HG02798 (cell line): ENCODE measurements around the gene CHD9NB.
A peak's percentile ranks its signal among the peaks of the same experiment; 100 is the strongest.

Experiments
- ATAC-seq: cut with Tn5 transposase; IDR thresholded peaks from one replicate; pipeline ENCODE4 v1.9.1; 2021; ENCODE audit warnings: mild to moderate bottlenecking; ENCODE audit not compliant: unreplicated experiment, poor library complexity

The CHD9NB gene

GRCh38 chr16:53052519-53053501 lies at the start of gene CHD9NB:
Gene CHD9NB (minus strand): TSS chr16:53052897. CDS start chr16:53044158, 8,739 bp downstream.
- ATAC-seq, result peak; percentile 24

DNA sequence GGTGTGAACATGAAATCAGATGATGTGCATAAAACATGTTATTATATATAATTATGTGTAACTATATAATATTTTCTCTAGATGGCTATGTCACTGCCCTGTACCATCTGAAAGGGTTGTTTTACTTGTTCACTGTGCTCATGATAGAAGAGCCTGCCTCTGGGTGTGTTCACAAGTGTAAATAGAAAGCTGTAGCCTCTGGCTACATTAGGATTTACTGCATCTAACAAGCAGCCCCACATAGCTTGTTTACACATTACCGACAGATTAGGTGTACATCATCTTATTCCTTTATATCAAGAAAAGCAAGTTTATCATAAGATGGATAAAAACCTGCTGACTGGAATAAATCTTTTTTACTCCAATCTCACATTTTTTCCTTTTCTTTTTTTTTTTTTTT lies 48.2 kb upstream of the CHD9NB start:
- ATAC-seq, result no peak

GRCh38 chr16:53100131-53100748 lies 47.5 kb upstream of the CHD9NB start:
- no peak for ATAC-seq

DNA sequence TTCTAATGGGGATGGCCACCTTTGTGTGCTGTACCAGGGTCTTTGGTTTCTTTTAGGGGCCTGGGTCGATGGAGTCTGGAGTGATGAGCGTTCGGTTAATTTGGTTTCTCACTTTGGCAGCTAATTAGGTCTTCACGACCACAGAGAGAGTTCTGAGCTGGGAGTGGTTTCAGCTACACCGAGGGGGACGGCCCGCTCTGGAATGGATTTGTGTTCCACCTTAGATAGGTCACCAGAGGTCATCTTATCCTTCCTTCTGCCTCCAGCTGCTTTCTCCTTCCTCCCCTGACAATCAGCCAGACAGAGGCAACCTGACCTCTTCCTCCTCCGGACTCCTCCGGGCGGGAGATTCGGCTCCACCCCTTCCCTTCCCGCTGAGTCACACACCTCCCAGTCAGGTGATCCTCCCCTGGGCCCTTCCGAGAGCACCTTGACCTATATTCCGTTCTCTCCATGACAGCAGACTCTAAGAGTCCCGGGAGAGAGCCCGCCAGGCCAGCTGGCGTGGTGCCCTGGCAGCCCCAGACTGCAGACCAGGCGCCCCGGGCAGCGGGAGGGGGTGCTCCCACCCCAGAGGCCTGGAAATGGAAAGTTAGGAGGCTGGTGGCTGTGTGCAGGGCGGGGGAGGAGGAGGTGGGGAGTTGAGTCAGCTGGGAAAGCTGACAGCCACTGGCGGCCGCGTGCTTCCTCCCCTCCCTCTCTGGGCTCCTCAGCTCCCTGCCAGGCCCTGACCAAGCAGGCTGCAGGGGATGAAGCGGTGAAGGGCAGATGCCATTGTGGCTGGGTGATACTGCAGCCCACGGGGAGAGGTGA lies 46.8 kb upstream of the CHD9NB start:
- ATAC-seq, result peak; percentile 57

GRCh38 chr16:53098526-53099317 lies 46.0 kb upstream of the CHD9NB start:
- peak; percentile 69 for ATAC-seq

DNA sequence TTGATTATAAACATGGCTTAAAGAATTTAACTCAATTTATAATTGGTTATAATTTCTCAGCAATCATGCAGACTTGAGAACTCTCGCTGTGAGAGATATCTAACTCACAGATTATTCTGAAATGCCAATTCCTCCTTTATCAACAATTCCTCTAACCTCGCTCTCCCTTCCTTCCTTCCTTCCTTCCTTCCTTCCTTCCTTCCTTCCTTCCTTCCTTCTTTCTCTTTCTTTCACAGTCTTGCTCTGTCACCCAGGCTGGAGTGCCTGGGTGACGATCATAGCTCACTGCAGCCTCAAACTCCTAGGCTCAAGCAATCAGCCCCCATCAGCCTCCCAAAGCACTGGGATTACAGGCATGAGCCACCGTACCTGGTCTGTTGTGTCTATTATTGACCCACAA lies 44.5 kb upstream of the CHD9NB start:
- no peak for ATAC-seq

DNA sequence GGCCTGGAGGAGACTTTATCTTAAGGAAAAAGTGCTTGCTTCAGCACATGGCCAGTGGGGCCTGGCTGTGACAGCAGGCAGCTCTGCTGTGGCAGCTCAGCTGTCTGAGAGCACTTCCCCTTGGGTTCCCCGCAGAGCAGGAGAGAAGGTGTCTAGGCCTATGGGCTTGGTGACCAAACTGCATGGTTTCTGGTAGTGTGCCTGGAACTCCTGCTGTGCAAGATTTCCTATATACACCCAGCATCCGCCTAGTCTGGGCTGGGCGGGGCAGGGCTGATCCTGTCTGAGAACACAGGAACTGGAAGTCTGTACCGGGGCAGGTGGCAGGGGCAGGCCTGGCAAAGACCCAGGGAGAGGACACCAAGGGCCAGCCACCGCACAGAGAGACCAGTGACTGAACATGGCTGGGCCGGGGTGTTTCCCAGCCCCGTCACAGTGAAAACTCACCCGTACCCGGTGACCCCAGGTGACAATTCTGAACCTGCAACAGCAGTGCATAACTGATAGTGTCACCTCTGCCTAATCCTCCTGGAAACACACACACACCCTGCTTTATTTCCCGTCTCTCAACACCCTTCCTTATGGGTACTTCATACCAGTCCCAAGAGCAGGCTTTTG lies 41.4 kb upstream of the CHD9NB start:
- peak; percentile 49 for ATAC-seq

GRCh38 chr16:53093162-53093744 lies 40.6 kb upstream of the CHD9NB start:
- ATAC-seq, result no peak

DNA sequence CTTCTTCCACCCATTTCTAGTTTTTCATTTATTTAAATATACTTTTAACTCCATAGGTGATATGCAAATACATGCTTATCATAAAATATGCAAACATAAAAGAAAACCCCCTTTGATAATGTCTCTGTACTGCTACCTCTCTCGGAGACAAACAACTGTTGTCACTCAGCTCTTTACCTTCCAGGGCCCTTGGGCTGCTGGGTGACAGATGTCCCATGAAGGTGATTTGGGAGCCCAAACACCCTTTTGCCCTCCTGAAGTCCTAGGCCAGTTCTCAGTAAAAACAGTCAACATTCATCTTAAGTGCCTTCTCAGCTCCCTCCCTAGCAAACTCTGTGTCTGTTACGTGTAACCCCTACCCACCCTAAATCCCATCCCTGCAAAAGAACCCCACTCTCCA lies 39.6 kb upstream of the CHD9NB start:
- ATAC-seq, result no peak

GRCh38 chr16:53091466-53092211 lies 38.9 kb upstream of the CHD9NB start:
- peak; percentile 59 for ATAC-seq

DNA sequence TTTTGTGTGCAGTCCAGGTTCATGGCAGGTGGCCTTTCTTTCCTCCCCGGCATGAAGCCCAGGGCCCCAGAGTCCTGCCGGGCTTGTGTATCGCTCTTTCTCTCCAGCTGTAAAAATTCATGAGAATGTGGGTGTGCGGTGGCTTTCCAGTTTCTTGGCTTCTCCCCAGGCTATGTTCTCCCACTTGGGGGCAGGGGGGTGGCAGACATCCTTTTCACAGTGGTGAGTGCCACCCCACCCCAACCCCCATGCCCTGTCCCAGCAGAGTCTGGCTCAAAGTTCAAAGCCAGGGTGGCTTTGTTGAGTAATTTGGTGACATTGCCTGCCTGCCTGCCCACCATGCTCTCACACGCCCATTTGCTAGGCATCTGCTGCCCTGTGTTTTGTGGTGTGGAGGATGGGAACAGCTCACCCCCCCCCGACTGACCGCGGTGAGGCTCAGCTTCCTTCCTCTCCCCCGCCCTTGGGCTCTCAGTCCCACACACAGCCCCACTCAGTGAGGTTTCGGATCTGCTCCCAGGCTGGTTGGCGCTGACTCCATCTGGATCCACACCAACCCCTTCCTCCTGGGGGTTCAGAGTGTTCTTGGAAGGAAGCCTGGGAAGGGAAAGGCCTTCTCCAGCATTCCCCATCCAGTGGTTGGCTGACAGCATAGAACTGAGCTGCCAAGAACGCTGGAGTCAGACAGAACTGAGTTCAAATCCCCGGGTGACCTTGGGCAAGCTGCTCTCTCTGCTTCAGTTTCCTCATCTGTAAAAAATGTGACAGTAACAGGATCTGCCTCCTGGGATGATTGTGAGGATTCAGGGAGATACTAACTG lies 38.1 kb upstream of the CHD9NB start:
- peak; percentile 71 for ATAC-seq

- ATAC-seq, result no peak
Observed at GRCh38 chr16:53090286-53090590, 37.5 kb upstream of the CHD9NB start.

DNA sequence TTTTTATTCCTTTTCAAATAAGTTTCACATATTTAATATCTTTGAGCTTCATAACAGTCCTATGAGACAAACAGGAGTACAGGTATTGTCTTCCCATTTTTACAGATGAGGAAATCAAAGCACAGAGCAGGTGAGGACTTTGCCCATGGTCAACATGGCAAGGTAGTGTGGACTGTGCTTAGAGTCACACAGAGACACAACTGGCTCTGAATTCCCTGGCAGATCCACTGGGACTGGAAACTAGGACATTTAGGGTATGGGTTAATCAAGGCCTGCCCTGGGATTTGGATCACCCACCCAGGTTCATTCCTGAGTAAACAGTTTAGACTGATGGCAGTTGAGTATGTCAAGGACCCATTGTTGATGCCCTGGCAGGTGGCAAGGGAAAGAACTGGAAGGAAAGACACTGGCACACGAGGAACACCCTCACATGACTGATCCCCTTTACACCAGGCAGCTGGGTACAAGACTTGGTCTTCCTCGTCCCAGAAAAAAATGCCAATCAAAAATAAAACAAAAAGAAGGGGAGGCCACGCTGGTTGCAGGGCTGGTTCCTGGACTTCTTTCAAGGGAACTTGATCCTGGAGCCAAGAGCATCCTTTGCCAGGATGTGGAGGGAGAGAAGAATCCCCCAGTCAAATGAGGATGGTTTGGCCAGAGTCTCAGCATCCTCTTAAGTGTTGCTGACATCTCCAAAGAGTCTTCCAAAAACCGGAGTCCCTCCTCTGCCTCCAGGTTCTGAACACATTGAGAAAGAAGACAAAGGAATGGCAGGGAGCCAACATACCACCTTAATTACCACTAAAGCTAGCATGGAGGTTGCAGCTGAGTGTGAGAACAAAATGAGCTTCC lies 37.0 kb upstream of the CHD9NB start:
- no peak for ATAC-seq

DNA sequence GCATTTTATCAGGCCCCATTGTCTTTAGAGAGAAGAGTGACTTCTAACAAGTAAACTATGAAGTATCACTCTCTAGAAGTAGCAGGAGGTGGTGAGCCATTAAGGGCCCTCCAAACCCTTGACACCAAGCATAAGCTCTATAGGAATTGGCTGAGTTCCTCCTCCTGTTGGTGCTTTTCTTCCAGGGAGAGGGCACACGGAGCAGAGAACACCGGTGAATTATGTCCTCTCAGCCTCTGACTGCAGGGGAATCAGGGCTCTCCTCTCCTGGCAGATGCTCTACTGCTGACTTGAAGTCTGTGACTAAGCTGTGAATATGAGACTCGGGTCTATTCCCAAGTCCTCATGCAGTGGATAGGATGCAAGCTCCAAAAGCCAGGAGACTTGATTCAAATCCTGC lies 34.4 kb upstream of the CHD9NB start:
- no peak for ATAC-seq

GRCh38 chr16:53085931-53086421 lies 33.3 kb upstream of the CHD9NB start:
- no peak for ATAC-seq

DNA sequence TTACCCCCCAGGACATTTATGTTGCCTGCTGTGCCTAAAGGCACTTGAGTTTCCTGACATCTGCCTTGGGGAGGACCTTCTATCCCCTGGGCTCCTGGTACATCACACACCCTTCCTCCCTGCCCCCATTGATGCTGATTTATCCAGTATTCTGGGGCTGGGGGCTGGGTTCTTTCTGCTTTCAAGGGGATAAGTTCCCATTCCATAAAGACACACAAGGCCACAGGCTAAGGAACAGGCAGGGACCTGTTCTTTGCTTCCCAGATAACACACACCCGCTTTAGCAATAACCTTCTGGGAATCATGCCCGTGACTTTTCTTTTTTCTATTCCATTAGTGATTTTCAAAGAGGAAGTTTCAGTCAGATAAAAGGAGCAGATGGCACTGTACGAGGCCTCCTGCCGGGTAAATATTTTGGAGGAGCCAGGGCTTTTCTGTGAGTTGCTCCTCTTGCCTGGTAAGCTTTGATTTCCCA lies 32.7 kb upstream of the CHD9NB start:
- ATAC-seq, result no peak
